DND-41 (cell line): Measurements from ENCODE around the gene EYS.

ENCODE experiments used
- EZH2 ChIP-seq: IDR thresholded peaks from 3 replicates; pipeline ENCODE4 v1.6.1; 2012; ENCODE audit warnings: borderline replicate concordance, low read depth, mild to moderate bottlenecking, moderate library complexity, low read length, inconsistent platforms; ENCODE audit not compliant: severe bottlenecking
- TF ChIP-seq, protein P1 (sequence below): IDR thresholded peaks from 2 replicates; pipeline ENCODE4 v1.5.1; 2012; ENCODE audit warnings: borderline replicate concordance, low read length, moderate library complexity, mild to moderate bottlenecking; ENCODE audit not compliant: poor library complexity, severe bottlenecking; ENCODE audit errors: extremely low read depth

GRCh38 chr6:65638047-65638831, 68.8 kb downstream of the EYS start:
- no peak for TF ChIP-seq EZH2
- TF ChIP-seq, protein P1, sequence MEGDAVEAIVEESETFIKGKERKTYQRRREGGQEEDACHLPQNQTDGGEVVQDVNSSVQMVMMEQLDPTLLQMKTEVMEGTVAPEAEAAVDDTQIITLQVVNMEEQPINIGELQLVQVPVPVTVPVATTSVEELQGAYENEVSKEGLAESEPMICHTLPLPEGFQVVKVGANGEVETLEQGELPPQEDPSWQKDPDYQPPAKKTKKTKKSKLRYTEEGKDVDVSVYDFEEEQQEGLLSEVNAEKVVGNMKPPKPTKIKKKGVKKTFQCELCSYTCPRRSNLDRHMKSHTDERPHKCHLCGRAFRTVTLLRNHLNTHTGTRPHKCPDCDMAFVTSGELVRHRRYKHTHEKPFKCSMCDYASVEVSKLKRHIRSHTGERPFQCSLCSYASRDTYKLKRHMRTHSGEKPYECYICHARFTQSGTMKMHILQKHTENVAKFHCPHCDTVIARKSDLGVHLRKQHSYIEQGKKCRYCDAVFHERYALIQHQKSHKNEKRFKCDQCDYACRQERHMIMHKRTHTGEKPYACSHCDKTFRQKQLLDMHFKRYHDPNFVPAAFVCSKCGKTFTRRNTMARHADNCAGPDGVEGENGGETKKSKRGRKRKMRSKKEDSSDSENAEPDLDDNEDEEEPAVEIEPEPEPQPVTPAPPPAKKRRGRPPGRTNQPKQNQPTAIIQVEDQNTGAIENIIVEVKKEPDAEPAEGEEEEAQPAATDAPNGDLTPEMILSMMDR = peak; percentile 15
